MM.1S (cell line): Measurements from ENCODE around the gene ADAM11.

Source experiments
- DNase-seq: peaks from one replicate; pipeline ENCODE4 v3.0.0-alpha.2; 2015
- H2AFZ ChIP-seq: fragments of 300-600 bp; sonication (generic); 2 replicates; pipeline ENCODE4 v1.6.0; 2016; ENCODE audit warnings: antibody characterized with exemption, low read length
- H3F3A ChIP-seq: fragments of 300-600 bp; sonication (generic); 2 replicates; pipeline ENCODE4 v1.6.1; 2016; ENCODE audit warnings: mild to moderate bottlenecking, antibody characterized with exemption, low read length, moderate library complexity, mixed read lengths; ENCODE audit not compliant: insufficient read depth
- H3K27ac ChIP-seq: fragments of 300-600 bp; sonication (generic); 2 replicates; pipeline ENCODE4 v1.5.1; 2016; ENCODE audit warnings: mild to moderate bottlenecking, low read length
- H3K27me3 ChIP-seq: fragments of 300-600 bp; sonication (generic); replicated peaks from 2 replicates; pipeline ENCODE4 v1.6.0; 2016; ENCODE audit warnings: low read length; ENCODE audit not compliant: insufficient read depth
- H3K36me3 ChIP-seq: fragments of 300-600 bp; sonication (generic); replicated peaks from 2 replicates; pipeline ENCODE4 v1.6.1; 2016; ENCODE audit warnings: mild to moderate bottlenecking, low read length, mixed read lengths; ENCODE audit not compliant: insufficient read depth
- H3K4me1 ChIP-seq: fragments of 300-600 bp; sonication (generic); 2 replicates; pipeline ENCODE4 v1.6.1; 2016; ENCODE audit warnings: low read length, mixed read lengths
- H3K4me2 ChIP-seq: fragments of 300-600 bp; sonication (generic); 2 replicates; pipeline ENCODE4 v1.6.0; 2016; ENCODE audit warnings: low read depth, low read length
- H3K4me3 ChIP-seq: fragments of 300-600 bp; sonication (generic); 2 replicates; pipeline ENCODE4 v1.5.1; 2016; ENCODE audit warnings: low read length, mixed read lengths
- H3K79me2 ChIP-seq: fragments of 300-600 bp; sonication (generic); 2 replicates; pipeline ENCODE4 v1.6.1; 2016; ENCODE audit warnings: mixed run types, low read length, mixed read lengths
- H3K9ac ChIP-seq: fragments of 300-600 bp; sonication (generic); 2 replicates; pipeline ENCODE4 v1.6.1; 2016; ENCODE audit warnings: low read length, mixed read lengths
- H3K9me2 ChIP-seq: fragments of 300-600 bp; sonication (generic); replicated peaks from 2 replicates; pipeline ENCODE4 v1.6.1; 2016; ENCODE audit warnings: mild to moderate bottlenecking, low read length, mixed read lengths; ENCODE audit not compliant: insufficient read depth
- H3K9me3 ChIP-seq: fragments of 300-600 bp; sonication (generic); replicated peaks from 2 replicates; pipeline ENCODE4 v1.6.1; 2016; ENCODE audit warnings: mild to moderate bottlenecking, low read length, mixed read lengths; ENCODE audit not compliant: insufficient read depth
- H4K20me1 ChIP-seq: fragments of 300-600 bp; sonication (generic); 2 replicates; pipeline ENCODE4 v1.6.1; 2016; ENCODE audit warnings: mild to moderate bottlenecking, low read length, moderate library complexity, mixed read lengths; ENCODE audit not compliant: insufficient read depth
- EZH2 ChIP-seq: fragments of 300-600 bp; sonication (generic); optimal IDR thresholded peaks from 2 replicates; pipeline ENCODE3; 2017; ENCODE audit warnings: low read depth, mild to moderate bottlenecking, antibody characterized with exemption, low read length, mixed read lengths
- EZH2phosphoT487 ChIP-seq: fragments of 300-600 bp; sonication (generic); IDR thresholded peaks from 2 replicates; pipeline ENCODE4 v1.6.1; 2018; ENCODE audit warnings: antibody characterized with exemption, low read length
- TF ChIP-seq, protein P1 (sequence below): fragments of 300-600 bp; sonication (generic); IDR thresholded peaks from 2 replicates; pipeline ENCODE4 v1.5.1; 2016; ENCODE audit warnings: antibody characterized with exemption, low read length, mixed read lengths

The ADAM11 gene

DNA sequence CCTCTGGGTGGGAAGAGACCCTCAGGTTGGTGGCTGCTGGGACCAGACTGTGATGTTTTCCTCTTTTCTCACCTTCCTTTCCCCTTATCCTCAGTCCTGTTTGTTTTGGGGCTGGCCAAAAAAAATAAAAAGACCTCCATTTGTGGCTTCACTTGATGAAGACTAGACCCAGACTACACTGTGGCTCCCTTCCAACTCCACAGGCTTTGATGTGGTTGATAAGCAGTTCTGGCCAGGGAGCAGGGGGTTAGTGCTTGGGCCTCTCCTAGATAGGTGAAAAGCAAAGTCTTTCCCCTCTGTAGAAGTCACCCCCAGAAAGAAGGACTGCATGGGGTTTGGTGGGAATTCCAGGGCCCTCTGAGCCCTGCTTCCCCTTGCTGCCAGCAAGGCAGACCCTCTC, 11.2 kb upstream of the ADAM11 start:
- no peak for TF ChIP-seq EZH2phosphoT487
- TF ChIP-seq EZH2 = no peak
- TF ChIP-seq, protein P1, sequence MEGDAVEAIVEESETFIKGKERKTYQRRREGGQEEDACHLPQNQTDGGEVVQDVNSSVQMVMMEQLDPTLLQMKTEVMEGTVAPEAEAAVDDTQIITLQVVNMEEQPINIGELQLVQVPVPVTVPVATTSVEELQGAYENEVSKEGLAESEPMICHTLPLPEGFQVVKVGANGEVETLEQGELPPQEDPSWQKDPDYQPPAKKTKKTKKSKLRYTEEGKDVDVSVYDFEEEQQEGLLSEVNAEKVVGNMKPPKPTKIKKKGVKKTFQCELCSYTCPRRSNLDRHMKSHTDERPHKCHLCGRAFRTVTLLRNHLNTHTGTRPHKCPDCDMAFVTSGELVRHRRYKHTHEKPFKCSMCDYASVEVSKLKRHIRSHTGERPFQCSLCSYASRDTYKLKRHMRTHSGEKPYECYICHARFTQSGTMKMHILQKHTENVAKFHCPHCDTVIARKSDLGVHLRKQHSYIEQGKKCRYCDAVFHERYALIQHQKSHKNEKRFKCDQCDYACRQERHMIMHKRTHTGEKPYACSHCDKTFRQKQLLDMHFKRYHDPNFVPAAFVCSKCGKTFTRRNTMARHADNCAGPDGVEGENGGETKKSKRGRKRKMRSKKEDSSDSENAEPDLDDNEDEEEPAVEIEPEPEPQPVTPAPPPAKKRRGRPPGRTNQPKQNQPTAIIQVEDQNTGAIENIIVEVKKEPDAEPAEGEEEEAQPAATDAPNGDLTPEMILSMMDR = no peak
- H4K20me1 ChIP-seq = no peaks in the 10 kb centered on the region
- H3K4me3 ChIP-seq = no peak overlapping the region
- H3K9ac ChIP-seq = no peak overlapping the region
- no peak overlapping the region for H3K4me2 ChIP-seq
- H3K36me3 ChIP-seq = no peaks in the 10 kb centered on the region
- H2AFZ ChIP-seq = no peak overlapping the region
- no peak overlapping the region for H3K27ac ChIP-seq
- no peaks in the 10 kb centered on the region for H3F3A ChIP-seq
- DNase-seq = no peak
- H3K79me2 ChIP-seq = no peaks in the 10 kb centered on the region
- no peaks in the 10 kb centered on the region for H3K4me1 ChIP-seq
- no peaks in the 10 kb centered on the region for H3K27me3 ChIP-seq
- H3K9me2 ChIP-seq = no peaks in the 10 kb centered on the region
- no peaks in the 10 kb centered on the region for H3K9me3 ChIP-seq

- no peaks in the 10 kb centered on the region for H3K79me2 ChIP-seq
- DNase-seq = no peak
- H3K4me2 ChIP-seq = no peak overlapping the region
- no peak overlapping the region for H3K27ac ChIP-seq
- H3K4me3 ChIP-seq = no peak overlapping the region
- no peaks in the 10 kb centered on the region for H3K4me1 ChIP-seq
- no peak overlapping the region for H2AFZ ChIP-seq
- no peaks in the 10 kb centered on the region for H3F3A ChIP-seq
- H4K20me1 ChIP-seq = no peaks in the 10 kb centered on the region
- H3K36me3 ChIP-seq = no peaks in the 10 kb centered on the region
- H3K9me3 ChIP-seq = no peaks in the 10 kb centered on the region
- TF ChIP-seq EZH2phosphoT487 (no peak), EZH2 (no peak)
- TF ChIP-seq, protein P1 = no peak
- no peak overlapping the region for H3K9ac ChIP-seq
- no peaks in the 10 kb centered on the region for H3K9me2 ChIP-seq
- H3K27me3 ChIP-seq = no peaks in the 10 kb centered on the region
Observed at GRCh38 chr17:44749076-44749979, 9.5 kb upstream of the ADAM11 start.

- H3K4me3 ChIP-seq = no peak overlapping the region
- no peaks in the 10 kb centered on the region for H3K9me2 ChIP-seq
- H3K79me2 ChIP-seq = no peaks in the 10 kb centered on the region
- H3K36me3 ChIP-seq = no peaks in the 10 kb centered on the region
- H3F3A ChIP-seq = no peaks in the 10 kb centered on the region
- no peak overlapping the region for H3K9ac ChIP-seq
- no peak overlapping the region for H3K27ac ChIP-seq
- H2AFZ ChIP-seq = no peak overlapping the region
- no peak for DNase-seq
- no peaks in the 10 kb centered on the region for H3K4me1 ChIP-seq
- H4K20me1 ChIP-seq = no peaks in the 10 kb centered on the region
- H3K4me2 ChIP-seq = no peak overlapping the region
- TF ChIP-seq EZH2phosphoT487 (no peak), EZH2 (no peak)
- TF ChIP-seq, protein P1 = no peak
- no peaks in the 10 kb centered on the region for H3K9me3 ChIP-seq
- no peaks in the 10 kb centered on the region for H3K27me3 ChIP-seq
Observed at GRCh38 chr17:44749980-44750318, 8.8 kb upstream of the ADAM11 start.
